Left ventricle myocardium superior (tissue), 1 donor: ENCODE data around the gene KDM1A. TPM values are rescaled to one million over a fixed set of nuclear protein-coding genes. Genes with fewer than 3 reads are reported as not detected.
A peak's percentile ranks its signal among the peaks of the same experiment; 100 is the strongest.
"Not testable (repeated sequence)": the region's sequence is repeated elsewhere in the genome, so short reads cannot be mapped to it uniquely, and the experiment has no call there.

Experiments
- ATAC-seq: fragments of 200-7000 bp; cut with Tn5 transposase; one replicate; pipeline ENCODE4 v1.9.1; 2020; ENCODE audit warnings: mild to moderate bottlenecking, moderate library complexity
- DNase-seq: peaks from one replicate; pipeline ENCODE4 v3.0.0-alpha.2; 2020
- intact Hi-C: fragments of 100-400 bp; cut with micrococcal nuclease; formaldehyde crosslinking; loops from one replicate; pipeline ENCODE4 v1.11.0; 2022
- long read RNA-seq: library from polyadenylated mRNA; unstranded; transcript quantifications from one replicate; pipeline ENCODE4 v2.0.0, GENCODE V29; 2021
- total RNA-seq: library from RNA; stranded (reverse); fragmentation: NEBNext Ultra II Directional; extraction: Animal tissue kit (Norgen Biotek cat#: 25700); gene quantifications from one replicate; pipeline ENCODE4 v1.2.1, GENCODE V29; 2021
- donor health status: DM: no; HTN: yes; CAD: no; lungs with severe emphysema.

Gene KDM1A
- total RNA-seq = 35.0 TPM
- long read RNA-seq, transcript KDM1A-201 (19 exons, 3,033 nt) = major isoform, 50 of 179 reads
- long read RNA-seq, partial matches to known transcripts = 11 of 179 reads
- long read RNA-seq, other reads (novel, unspliced or antisense) = 118 of 179 reads

- intact Hi-C loops = no loop called here
- DNase-seq (peak; percentile 99), ATAC-seq (peak; percentile 99)
These were observed at the start of gene KDM1A for GRCh38 chr1:23019094-23019862. KDM1A (plus strand) TSS chr1:23019468; CDS start chr1:23019597, 129 bp downstream.

GRCh38 chr1:22970096-22970495, 49.2 kb upstream of the KDM1A start:
- DNase-seq (no peak), ATAC-seq (no peak)
- intact Hi-C loops = no loop called here

- DNase-seq (no peak), ATAC-seq (no peak)
- intact Hi-C loops = no loop called here
These were observed 48.1 kb upstream of the KDM1A start for GRCh38 chr1:22971161-22971560.

GRCh38 chr1:22971611-22972405, 47.5 kb upstream of the KDM1A start:
- no peak for DNase-seq
- no peak for ATAC-seq
- intact Hi-C loops = no loop called here

- ATAC-seq (no peak), DNase-seq (no peak)
- intact Hi-C loops = no loop called here
These were observed 46.5 kb upstream of the KDM1A start, which contains the start of gene LACTBL1 for GRCh38 chr1:22972760-22973159. LACTBL1 (minus strand) TSS chr1:22972866; CDS start chr1:22972316, 550 bp downstream.

GRCh38 chr1:22975694-22976093, 43.6 kb upstream of the KDM1A start:
- no peak for DNase-seq
- no peak for ATAC-seq
- intact Hi-C loops = no loop called here

- ATAC-seq (no peak), DNase-seq (no peak)
- intact Hi-C loops = no loop called here
These were observed 43.2 kb upstream of the KDM1A start for GRCh38 chr1:22976127-22976460.

- peak; percentile 95 for ATAC-seq
- intact Hi-C loops = no loop called here
- DNase-seq = peak; percentile 43
These were observed 42.6 kb upstream of the KDM1A start for GRCh38 chr1:22976461-22977243.

GRCh38 chr1:22978299-22978698, 41.0 kb upstream of the KDM1A start:
- intact Hi-C loops = no loop called here
- ATAC-seq (no peak), DNase-seq (no peak)

- DNase-seq, intact Hi-C loops, ATAC-seq: not testable (repeated sequence)
These were observed 38.8 kb upstream of the KDM1A start for GRCh38 chr1:22980471-22980790.

- DNase-seq (no peak), ATAC-seq (no peak)
- intact Hi-C loops = no loop called here
These were observed 35.3 kb upstream of the KDM1A start for GRCh38 chr1:22983944-22984343.

- ATAC-seq, intact Hi-C loops, DNase-seq: not testable (repeated sequence)
These were observed 26.9 kb upstream of the KDM1A start for GRCh38 chr1:22992384-22992783.

GRCh38 chr1:22993220-22993795, 26.0 kb upstream of the KDM1A start:
- ATAC-seq, intact Hi-C loops: not testable (repeated sequence)

GRCh38 chr1:22995774-22996173, 23.5 kb upstream of the KDM1A start:
- intact Hi-C loops = no loop called here

More at GRCh38 chr1:22993220-22993795, 26.0 kb upstream of the KDM1A start:
- not testable (repeated sequence) for DNase-seq

GRCh38 chr1:22997528-22997927, 21.7 kb upstream of the KDM1A start:
- DNase-seq, intact Hi-C loops, ATAC-seq: not testable (repeated sequence)

More at GRCh38 chr1:22995774-22996173, 23.5 kb upstream of the KDM1A start:
- DNase-seq = no peak
- ATAC-seq = no peak

GRCh38 chr1:23000133-23000532, 19.1 kb upstream of the KDM1A start:
- intact Hi-C loops, DNase-seq, ATAC-seq: not testable (repeated sequence)

- intact Hi-C loops, ATAC-seq, DNase-seq: not testable (repeated sequence)
These were observed 17.1 kb upstream of the KDM1A start for GRCh38 chr1:23002218-23002617.

GRCh38 chr1:23004112-23004511, 15.2 kb upstream of the KDM1A start:
- intact Hi-C loops = no loop called here
- no peak for ATAC-seq
- no peak for DNase-seq

- intact Hi-C loops, ATAC-seq, DNase-seq: not testable (repeated sequence)
These were observed 14.5 kb upstream of the KDM1A start for GRCh38 chr1:23004769-23005168.
